A549 (cell line): ENCODE results near the gene SAP30L. TPM values are rescaled to one million over a fixed set of nuclear protein-coding genes. Genes with fewer than 3 reads are reported as not detected.

Experiments used
- ATAC-seq, 2 experiments: fragments of 200-7000 bp in 1 of 2; fragments of >200 bp in 1 of 2; cut with Nextera tagmentation in 1 of 2; cut with Tn5 transposase in 1 of 2; 3 replicates each; pipeline versions ENCODE4 v1.8.0 to v1.9.1; 2018 to 2020; ENCODE audit warnings: mild to moderate bottlenecking in 1 of 2, moderate library complexity in 1 of 2
- CTCF ChIA-PET: fragments of 300-600 bp; sonication (Branson Sonifier 250); formaldehyde crosslinking; extraction: SDS; loops from one replicate; lab custom pipeline; 2021; ENCODE audit warnings: antibody characterized with exemption, inconsistent platforms; lab: Yijun Ruan, JAX
- POLR2A ChIA-PET: fragments of 350-600 bp; formaldehyde crosslinking; extraction: SDS; loops from one replicate; lab custom pipeline; 2021; ENCODE audit warnings: antibody characterized with exemption, inconsistent platforms; lab: Yijun Ruan, JAX
- DNase-seq, 2 experiments: peaks; one replicate each; pipeline versions ENCODE4 v3.0.0 to v3.0.0-alpha.2; 2011 to 2016; ENCODE audit warnings: low read depth in 1 of 2, low spot score in 1 of 2
- FAIRE-seq: peaks from 2 replicates; lab custom pipeline; 2011; peaks lifted over from hg19 to GRCh38; lab: Jason Lieb, UNC
- H3K27ac ChIP-seq, 2 experiments: fragments of >200 bp; sonication (Bioruptor Twin); formaldehyde crosslinking; 3 replicates each; pipeline ENCODE4 v1.5.1; 2016 to 2017
- H3K4me1 ChIP-seq: fragments of >200 bp; sonication (Bioruptor Twin); formaldehyde crosslinking; 3 replicates; pipeline ENCODE4 v1.6.1; 2016
- H3K4me2 ChIP-seq: fragments of >200 bp; sonication (Bioruptor Twin); formaldehyde crosslinking; 3 replicates; pipeline ENCODE4 v1.6.1; 2016
- H3K4me3 ChIP-seq: fragments of >200 bp; sonication (Bioruptor Twin); formaldehyde crosslinking; 3 replicates; pipeline ENCODE4 v1.5.1; 2016
- H3K9me3 ChIP-seq: fragments of >200 bp; sonication (Bioruptor Twin); formaldehyde crosslinking; 3 replicates; pipeline ENCODE4 v1.6.1; 2016
- BCL3 ChIP-seq: fragments of >200 bp; sonication (Bioruptor Twin); formaldehyde crosslinking; IDR thresholded peaks from 3 replicates; pipeline ENCODE4 v1.6.1; 2016
- BHLHE40 ChIP-seq: IDR thresholded peaks from 2 replicates; pipeline ENCODE4 v1.6.1; 2012; ENCODE audit warnings: low read depth, low read length, inconsistent platforms
- CHD2 ChIP-seq: fragments of 150-350 bp; IDR thresholded peaks from 2 replicates; pipeline ENCODE4 v1.6.1; 2014; ENCODE audit warnings: low read length; ENCODE audit not compliant: partially characterized antibody
- CHD4 ChIP-seq: fragments of 200-600 bp; sonication (generic); IDR thresholded peaks from 2 replicates; pipeline ENCODE4 v1.6.1; 2016; ENCODE audit warnings: antibody characterized with exemption, mild to moderate bottlenecking, borderline replicate concordance
- EHF ChIP-seq: fragments of 250-450 bp; sonication (Bioruptor Pico); IDR thresholded peaks from 2 replicates; pipeline ENCODE4 v1.5.0; 2020; ENCODE audit warnings: mild to moderate bottlenecking
- ESRRA ChIP-seq: fragments of 150-350 bp; IDR thresholded peaks from 2 replicates; pipeline ENCODE4 v1.6.1; 2014; ENCODE audit warnings: mild to moderate bottlenecking, low read length, borderline replicate concordance
- FOSB ChIP-seq: fragments of 250-450 bp; sonication (Bioruptor Pico); IDR thresholded peaks from 2 replicates; pipeline ENCODE4 v1.5.0; 2020; ENCODE audit warnings: mild to moderate bottlenecking, moderate library complexity
- HDAC2 ChIP-seq: fragments of 200-600 bp; sonication (generic); IDR thresholded peaks from 2 replicates; pipeline ENCODE4 v1.6.1; 2016
- HEYL ChIP-seq: fragments of 250-450 bp; sonication (Bioruptor Pico); IDR thresholded peaks from 2 replicates; pipeline ENCODE4 v1.8.0; 2021; ENCODE audit warnings: mild to moderate bottlenecking, moderate library complexity
- HOXB13 ChIP-seq: fragments of 250-450 bp; sonication (Bioruptor Pico); IDR thresholded peaks from 2 replicates; pipeline ENCODE4 v1.5.0; 2020; ENCODE audit warnings: low read depth, mild to moderate bottlenecking, moderate library complexity
- JUN ChIP-seq, 2 experiments: fragments of >200 bp; sonication (Bioruptor Twin); formaldehyde crosslinking; IDR thresholded peaks; 2 replicates in 1 of 2; 3 replicates in 1 of 2; pipeline ENCODE4 v1.6.1; 2016 to 2017
- KDM5A ChIP-seq: fragments of 200-600 bp; sonication (generic); IDR thresholded peaks from 2 replicates; pipeline ENCODE4 v1.6.1; 2016; ENCODE audit warnings: antibody characterized with exemption, mild to moderate bottlenecking
- MAFK ChIP-seq: fragments of 450-650 bp; IDR thresholded peaks from 2 replicates; pipeline ENCODE4 v1.6.1; 2014; ENCODE audit not compliant: partially characterized antibody
- MAX ChIP-seq: IDR thresholded peaks from 2 replicates; pipeline ENCODE4 v1.6.1; 2012
- MAZ ChIP-seq: fragments of 150-350 bp; IDR thresholded peaks from 2 replicates; pipeline ENCODE4 v1.6.1; 2014; ENCODE audit warnings: antibody characterized with exemption, low read depth, low read length, borderline replicate concordance
- NFE2L2 ChIP-seq: fragments of 150-350 bp; conservative IDR thresholded peaks from 2 replicates; pipeline ENCODE4 v1.6.1; 2014; ENCODE audit warnings: low read length
- TFCP2L1 ChIP-seq: fragments of 250-450 bp; sonication (Bioruptor Pico); IDR thresholded peaks from 2 replicates; pipeline ENCODE4 v1.5.0; 2021; ENCODE audit warnings: mild to moderate bottlenecking
- TP53 ChIP-seq: fragments of 250-450 bp; sonication (Bioruptor Pico); IDR thresholded peaks from 2 replicates; pipeline ENCODE4 v1.5.0; 2021; ENCODE audit warnings: mild to moderate bottlenecking, moderate library complexity
- ZC3H11A ChIP-seq: fragments of 450-650 bp; IDR thresholded peaks from 2 replicates; pipeline ENCODE4 v1.6.1; 2014; ENCODE audit warnings: antibody characterized with exemption, mild to moderate bottlenecking
- ZSCAN20 ChIP-seq: fragments of 250-450 bp; sonication (Bioruptor Pico); IDR thresholded peaks from 2 replicates; pipeline ENCODE4 v1.8.0; 2022; ENCODE audit warnings: mild to moderate bottlenecking, moderate library complexity
- WGBS: methylation state at CpG from one replicate; pipeline ENCODE4 v1.1.6; 2017; ENCODE audit errors: missing lambda C conversion rate; 5-methylcytosine and 5-hydroxymethylcytosine counted together
- polyA plus RNA-seq, 4 experiments: library from polyadenylated mRNA; depleted of rRNA in 3 of 4; stranded (reverse); fragments of >200 nt; fragmentation: RNase III in 1 of 4; extraction: RNeasy Plus Mini Kit Qiagen cat#74134 plus additional on column Dnase treatment in 1 of 4; gene quantifications; 2 replicates in 3 of 4; 3 replicates in 1 of 4; pipeline ENCODE4 v1.2.3, GENCODE V29; 2011 to 2017
- TF ChIP-seq, protein P1 (sequence below): IDR thresholded peaks from 2 replicates; pipeline ENCODE4 v1.6.1; 2012
- TF ChIP-seq, protein P2 (sequence below): fragments of 150-350 bp; IDR thresholded peaks from 2 replicates; pipeline ENCODE4 v1.6.1; 2014; ENCODE audit warnings: low read depth, mild to moderate bottlenecking, low read length
- TF ChIP-seq, protein P3 (sequence below): fragments of 250-450 bp; sonication (Bioruptor Pico); IDR thresholded peaks from 2 replicates; pipeline ENCODE4 v1.5.0; 2020; ENCODE audit warnings: low read depth, mild to moderate bottlenecking, moderate library complexity

The SAP30L gene
- polyA plus RNA-seq, 2 of the 4 experiments (the other 2 are of a cell fraction): 24.9 to 50.3 TPM

GRCh38 chr5:154486427-154486866 lies 40.6 kb downstream of the SAP30L start (continued):
- TF ChIP-seq, protein P1, sequence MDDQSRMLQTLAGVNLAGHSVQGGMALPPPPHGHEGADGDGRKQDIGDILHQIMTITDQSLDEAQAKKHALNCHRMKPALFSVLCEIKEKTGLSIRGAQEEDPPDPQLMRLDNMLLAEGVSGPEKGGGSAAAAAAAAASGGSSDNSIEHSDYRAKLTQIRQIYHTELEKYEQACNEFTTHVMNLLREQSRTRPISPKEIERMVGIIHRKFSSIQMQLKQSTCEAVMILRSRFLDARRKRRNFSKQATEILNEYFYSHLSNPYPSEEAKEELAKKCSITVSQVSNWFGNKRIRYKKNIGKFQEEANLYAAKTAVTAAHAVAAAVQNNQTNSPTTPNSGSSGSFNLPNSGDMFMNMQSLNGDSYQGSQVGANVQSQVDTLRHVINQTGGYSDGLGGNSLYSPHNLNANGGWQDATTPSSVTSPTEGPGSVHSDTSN: no peak
- TF ChIP-seq, all 56 proteins: peak for 0

GRCh38 chr5:154487541-154487940 lies 41.7 kb downstream of the SAP30L start:
- no peak for FAIRE-seq
- H3K27ac ChIP-seq: no peak overlapping the region
- no peak overlapping the region for H3K4me2 ChIP-seq
- no peak for DNase-seq
- 0% methylated on average over 2 of the region's 2 CpGs for WGBS
- no peaks in the 10 kb centered on the region for H3K9me3 ChIP-seq
- no peaks in the 10 kb centered on the region for H3K4me1 ChIP-seq
- POLR2A ChIA-PET: no interaction called here
- CTCF ChIA-PET: interaction anchor here (1.0 to 1.6 kb wide), 2 partner anchors 20 to 33 kb away, joined by 3 to 4 read pairs; no protein-coding TSS in a partner anchor
- TF ChIP-seq, protein P1: no peak
- TF ChIP-seq BHLHE40: no peak
- TF ChIP-seq ESRRA: no peak
- no peak for TF ChIP-seq CHD2
- no peak for TF ChIP-seq HOXB13 (CRISPR knock-in tag)
- no peak for TF ChIP-seq MAX
- TF ChIP-seq CHD4: no peak
- TF ChIP-seq, all 56 proteins: peak for 0
- no peak overlapping the region for H3K4me3 ChIP-seq
- no peak for ATAC-seq

DNA sequence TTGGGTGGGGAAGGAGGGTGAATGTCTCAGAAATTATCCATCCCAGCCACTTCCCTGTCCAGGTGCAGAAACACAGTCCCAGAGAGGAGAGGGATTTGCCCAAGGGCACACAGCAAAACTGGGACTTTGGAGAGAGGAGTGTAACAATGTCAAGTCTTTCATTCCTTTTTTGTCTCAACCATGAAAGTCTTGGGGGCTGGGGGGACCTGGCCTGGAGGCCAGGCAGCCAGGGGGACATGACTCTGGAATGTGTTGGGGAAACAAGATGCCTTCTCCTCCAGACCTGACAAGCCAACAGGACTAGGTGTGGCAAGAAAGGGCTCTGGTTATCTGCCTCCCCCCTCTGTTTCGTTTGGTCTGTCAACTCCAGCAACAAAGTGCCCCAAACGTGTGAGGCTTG lies 46.1 kb downstream of the SAP30L start:
- CTCF ChIA-PET: interaction anchor here (1.6 to 1.9 kb wide), 2 partner anchors 24 to 25 kb away, joined by 5 to 7 read pairs; no protein-coding TSS in a partner anchor
- no peak for FAIRE-seq
- no peaks in the 10 kb centered on the region for H3K9me3 ChIP-seq
- no peak overlapping the region for H3K4me2 ChIP-seq
- TF ChIP-seq KDM5A (no peak), TP53 (CRISPR knock-in tag) (no peak), MAZ (no peak), FOSB (CRISPR knock-in tag) (no peak)
- no peaks in the 10 kb centered on the region for H3K4me1 ChIP-seq
- no peak for ATAC-seq
- no peak for DNase-seq
- H3K27ac ChIP-seq: no peak overlapping the region
- H3K4me3 ChIP-seq: no peak overlapping the region
- POLR2A ChIA-PET: no interaction called here
- WGBS: 35% methylated on average over 2 of the region's 2 CpGs

DNA sequence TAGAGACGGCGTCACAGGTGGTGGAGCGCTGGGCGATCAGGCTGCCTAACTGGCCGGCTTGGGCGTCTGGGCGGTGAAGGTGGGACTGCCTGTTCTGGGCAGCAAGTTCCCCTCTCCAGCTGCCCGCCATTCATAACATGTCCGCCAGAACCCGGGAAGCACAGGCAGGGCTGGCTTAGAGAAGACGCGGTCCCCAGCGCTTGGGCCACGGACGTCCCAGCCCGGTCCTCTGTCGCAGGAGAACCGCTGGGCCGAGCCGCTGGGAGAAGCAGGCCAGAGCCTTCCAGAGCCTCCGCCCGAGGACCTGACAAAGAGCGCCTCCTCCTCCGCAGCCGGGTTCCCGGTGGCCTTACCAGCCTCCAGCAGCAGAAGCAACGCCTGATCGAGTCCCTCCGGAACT lies 47.5 kb downstream of the SAP30L start:
- Histone ChIP-seq H3K4me3 (no peak overlapping the region), H3K27ac (no peak overlapping the region), H3K9me3 (no peaks in the 10 kb centered on the region), H3K4me2 (no peak overlapping the region), H3K4me1 (no peaks in the 10 kb centered on the region)
- CTCF ChIA-PET: interaction anchor here (1.2 to 1.6 kb wide), 4 partner anchors 10 to 117 kb away, joined by 3 to 5 read pairs (median 4); no protein-coding TSS in a partner anchor
- DNase-seq (no peak), FAIRE-seq (no peak), ATAC-seq (no peak)
- POLR2A ChIA-PET: no interaction called here
- 72% methylated on average over 29 of the region's 29 CpGs for WGBS
- TF ChIP-seq, protein P1: no peak
- TF ChIP-seq CHD4: no peak
- TF ChIP-seq JUN (IDR thresholded peaks at IDR 0.05): no peak
- TF ChIP-seq NFE2L2: no peak
- TF ChIP-seq MAFK: no peak
- TF ChIP-seq BCL3: no peak
- no peak for TF ChIP-seq HDAC2
- no peak for TF ChIP-seq EHF (CRISPR knock-in tag)
- no peak for TF ChIP-seq ZC3H11A
- TF ChIP-seq, protein P2, sequence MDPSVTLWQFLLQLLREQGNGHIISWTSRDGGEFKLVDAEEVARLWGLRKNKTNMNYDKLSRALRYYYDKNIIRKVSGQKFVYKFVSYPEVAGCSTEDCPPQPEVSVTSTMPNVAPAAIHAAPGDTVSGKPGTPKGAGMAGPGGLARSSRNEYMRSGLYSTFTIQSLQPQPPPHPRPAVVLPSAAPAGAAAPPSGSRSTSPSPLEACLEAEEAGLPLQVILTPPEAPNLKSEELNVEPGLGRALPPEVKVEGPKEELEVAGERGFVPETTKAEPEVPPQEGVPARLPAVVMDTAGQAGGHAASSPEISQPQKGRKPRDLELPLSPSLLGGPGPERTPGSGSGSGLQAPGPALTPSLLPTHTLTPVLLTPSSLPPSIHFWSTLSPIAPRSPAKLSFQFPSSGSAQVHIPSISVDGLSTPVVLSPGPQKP: no peak
- TF ChIP-seq, protein P3, sequence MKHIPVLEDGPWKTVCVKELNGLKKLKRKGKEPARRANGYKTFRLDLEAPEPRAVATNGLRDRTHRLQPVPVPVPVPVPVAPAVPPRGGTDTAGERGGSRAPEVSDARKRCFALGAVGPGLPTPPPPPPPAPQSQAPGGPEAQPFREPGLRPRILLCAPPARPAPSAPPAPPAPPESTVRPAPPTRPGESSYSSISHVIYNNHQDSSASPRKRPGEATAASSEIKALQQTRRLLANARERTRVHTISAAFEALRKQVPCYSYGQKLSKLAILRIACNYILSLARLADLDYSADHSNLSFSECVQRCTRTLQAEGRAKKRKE (CRISPR knock-in tag): no peak
- TF ChIP-seq TFCP2L1 (CRISPR knock-in tag): no peak
- no peak for TF ChIP-seq ZSCAN20 (CRISPR knock-in tag)
- no peak for TF ChIP-seq HEYL (CRISPR knock-in tag)
- TF ChIP-seq, all 56 proteins: peak for 0
